NCI-H146 (cell line): Measurements from ENCODE around the gene RFC2.
A peak's percentile ranks its signal among the peaks of the same experiment; 100 is the strongest.
"Not testable (repeated sequence)": the region's sequence is repeated elsewhere in the genome, so short reads cannot be mapped to it uniquely, and the experiment has no call there.

ENCODE experiments used
- DNase-seq: peaks from one replicate; lab custom pipeline; 2025; lab: John Stamatoyannopoulos, UW

RFC2 gene

GRCh38 chr7:74217455-74218342 lies 36.5 kb downstream of the RFC2 start:
- DNase-seq: no peak

GRCh38 chr7:74216361-74216761 lies 37.8 kb downstream of the RFC2 start:
- DNase-seq: no peak

GRCh38 chr7:74215921-74216320 lies 38.3 kb downstream of the RFC2 start:
- no peak for DNase-seq

GRCh38 chr7:74214816-74215630 lies 39.2 kb downstream of the RFC2 start:
- DNase-seq: no peak

- no peak for DNase-seq
These were observed 41.5 kb downstream of the RFC2 start for GRCh38 chr7:74212661-74213060.

- not testable (repeated sequence) for DNase-seq
These were observed 46.0 kb downstream of the RFC2 start for GRCh38 chr7:74208241-74208640.

GRCh38 chr7:74207586-74207985 lies 46.6 kb downstream of the RFC2 start:
- DNase-seq: no peak

- DNase-seq: peak; percentile 66
These were observed 47.5 kb downstream of the RFC2 start for GRCh38 chr7:74206589-74207120.

- not testable (repeated sequence) for DNase-seq
These were observed 48.1 kb downstream of the RFC2 start for GRCh38 chr7:74206052-74206451.

- DNase-seq: no peak
These were observed 50.1 kb downstream of the RFC2 start for GRCh38 chr7:74203956-74204618.

GRCh38 chr7:74202841-74203556 lies 51.2 kb downstream of the RFC2 start:
- DNase-seq: no peak

- DNase-seq: no peak
These were observed 54.4 kb downstream of the RFC2 start for GRCh38 chr7:74199551-74200355.

GRCh38 chr7:74197449-74198124 lies 56.6 kb downstream of the RFC2 start:
- no peak for DNase-seq

GRCh38 chr7:74195968-74196654 lies 58.1 kb downstream of the RFC2 start:
- not testable (repeated sequence) for DNase-seq

- not testable (repeated sequence) for DNase-seq
These were observed 58.9 kb downstream of the RFC2 start for GRCh38 chr7:74195139-74195860.

GRCh38 chr7:74194686-74195085 lies 59.5 kb downstream of the RFC2 start:
- no peak for DNase-seq

- DNase-seq: no peak
These were observed 60.3 kb downstream of the RFC2 start for GRCh38 chr7:74193913-74194312.

- no peak for DNase-seq
These were observed 61.1 kb downstream of the RFC2 start for GRCh38 chr7:74193054-74193453.

- DNase-seq: no peak
These were observed 63.0 kb downstream of the RFC2 start for GRCh38 chr7:74191231-74191630.
